Measurements from ENCODE around the gene CAPN13.

CAPN13 gene

DNA sequence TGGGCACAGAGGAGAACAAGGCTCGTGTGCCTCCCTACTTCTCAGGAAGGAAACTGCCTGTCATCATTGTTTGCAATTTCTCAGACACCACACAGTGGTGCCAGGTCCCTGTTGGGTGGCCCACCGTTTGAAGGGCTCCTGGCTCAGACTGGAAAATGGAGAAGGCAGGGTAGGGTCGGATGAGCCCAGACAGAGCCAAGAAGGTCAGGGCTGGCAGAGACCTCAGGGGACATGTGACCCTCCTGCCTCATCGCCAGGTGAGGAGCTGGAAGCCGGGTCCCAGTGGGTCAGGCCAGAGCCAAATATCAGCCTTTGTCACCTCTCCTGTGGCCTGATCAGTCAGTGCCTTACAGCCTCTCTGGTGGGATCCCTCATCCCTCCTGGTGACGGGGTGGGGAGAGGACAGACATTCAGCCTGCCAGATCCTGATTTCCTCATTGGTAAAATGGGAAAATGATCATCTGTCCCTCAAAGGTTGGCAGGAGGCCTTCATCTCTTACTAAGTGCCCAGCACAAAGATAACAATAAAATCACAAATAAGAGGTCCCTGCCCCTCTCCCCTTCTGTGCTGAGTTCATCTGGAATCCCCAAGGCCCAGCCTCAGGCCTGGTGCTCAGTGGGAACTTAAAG lies 117.6 kb downstream of the CAPN13 start:
- TF ChIP-seq, protein P1, sequence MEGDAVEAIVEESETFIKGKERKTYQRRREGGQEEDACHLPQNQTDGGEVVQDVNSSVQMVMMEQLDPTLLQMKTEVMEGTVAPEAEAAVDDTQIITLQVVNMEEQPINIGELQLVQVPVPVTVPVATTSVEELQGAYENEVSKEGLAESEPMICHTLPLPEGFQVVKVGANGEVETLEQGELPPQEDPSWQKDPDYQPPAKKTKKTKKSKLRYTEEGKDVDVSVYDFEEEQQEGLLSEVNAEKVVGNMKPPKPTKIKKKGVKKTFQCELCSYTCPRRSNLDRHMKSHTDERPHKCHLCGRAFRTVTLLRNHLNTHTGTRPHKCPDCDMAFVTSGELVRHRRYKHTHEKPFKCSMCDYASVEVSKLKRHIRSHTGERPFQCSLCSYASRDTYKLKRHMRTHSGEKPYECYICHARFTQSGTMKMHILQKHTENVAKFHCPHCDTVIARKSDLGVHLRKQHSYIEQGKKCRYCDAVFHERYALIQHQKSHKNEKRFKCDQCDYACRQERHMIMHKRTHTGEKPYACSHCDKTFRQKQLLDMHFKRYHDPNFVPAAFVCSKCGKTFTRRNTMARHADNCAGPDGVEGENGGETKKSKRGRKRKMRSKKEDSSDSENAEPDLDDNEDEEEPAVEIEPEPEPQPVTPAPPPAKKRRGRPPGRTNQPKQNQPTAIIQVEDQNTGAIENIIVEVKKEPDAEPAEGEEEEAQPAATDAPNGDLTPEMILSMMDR (IDR thresholded peaks at IDR 0.05; ENCODE audit: low read depth, low read length) = no peak
- TF ChIP-seq, protein P2, sequence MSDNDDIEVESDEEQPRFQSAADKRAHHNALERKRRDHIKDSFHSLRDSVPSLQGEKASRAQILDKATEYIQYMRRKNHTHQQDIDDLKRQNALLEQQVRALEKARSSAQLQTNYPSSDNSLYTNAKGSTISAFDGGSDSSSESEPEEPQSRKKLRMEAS (IDR thresholded peaks at IDR 0.05; ENCODE audit: low read depth, low read length) = no peak
- TF ChIP-seq POLR2A (IDR thresholded peaks at IDR 0.05; ENCODE audit: extremely low read depth, insufficient read length) (no peak), MYC (IDR thresholded peaks at IDR 0.05; ENCODE audit: low read depth, low read length) (no peak)
- H3K4me3 ChIP-seq (ENCODE audit: low read depth, low read length) = no peak overlapping the region
- DNase-seq (ENCODE audit: low read depth) = no peak

DNA sequence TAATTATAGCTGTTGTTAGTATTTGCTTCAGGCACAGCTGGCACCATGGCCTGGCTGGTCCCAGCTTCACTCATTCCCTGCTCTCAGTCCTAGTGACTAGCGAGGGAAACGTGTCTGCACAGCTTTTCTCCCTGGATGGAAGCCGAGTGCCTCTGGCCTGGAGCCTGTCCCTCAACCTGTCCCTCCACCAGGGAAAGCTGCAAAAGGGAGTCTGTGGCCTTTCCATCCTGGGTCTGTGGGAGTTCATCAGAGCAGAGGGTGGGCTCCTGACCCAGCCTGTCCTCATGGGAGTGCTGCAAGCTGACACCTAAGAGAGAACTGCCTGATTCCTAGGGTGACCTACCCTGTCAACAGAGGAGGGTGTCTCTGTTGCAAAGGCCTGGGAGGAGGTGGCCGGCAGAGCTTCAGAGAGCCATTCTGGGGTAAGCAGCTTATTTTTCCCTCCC lies 118.3 kb downstream of the CAPN13 start:
- no peak overlapping the region for H3K4me3 ChIP-seq (ENCODE audit: low read depth, low read length)
- DNase-seq (ENCODE audit: low read depth) = no peak
- TF ChIP-seq, protein P1 (IDR thresholded peaks at IDR 0.05; ENCODE audit: low read depth, low read length) = no peak
- no peak for TF ChIP-seq POLR2A (IDR thresholded peaks at IDR 0.05; ENCODE audit: extremely low read depth, insufficient read length)
- TF ChIP-seq, protein P2 (IDR thresholded peaks at IDR 0.05; ENCODE audit: low read depth, low read length) = no peak
- no peak for TF ChIP-seq MYC (IDR thresholded peaks at IDR 0.05; ENCODE audit: low read depth, low read length)

DNA sequence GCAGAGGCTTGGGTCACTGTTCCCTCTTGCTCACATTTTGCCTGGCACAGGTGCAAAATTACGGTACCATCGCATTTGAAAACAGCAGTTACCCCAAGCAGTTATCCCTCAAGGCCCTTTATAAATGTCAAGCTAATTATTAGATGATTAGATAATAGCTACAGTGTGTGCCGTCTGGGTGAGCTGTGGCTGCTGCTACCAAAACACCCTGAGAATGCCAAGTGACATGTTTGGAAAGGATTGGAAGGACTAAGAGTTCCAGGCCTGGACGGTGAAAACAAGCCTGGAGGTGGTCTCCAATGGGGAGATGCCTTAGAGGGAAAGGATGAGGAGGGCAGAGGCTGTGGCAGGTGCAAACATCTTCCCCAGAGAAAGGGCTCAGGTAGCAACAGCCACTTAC lies 120.6 kb downstream of the CAPN13 start:
- DNase-seq (ENCODE audit: low read depth) = no peak
- no peak overlapping the region for H3K4me3 ChIP-seq (ENCODE audit: low read depth, low read length)
- TF ChIP-seq, protein P1 (IDR thresholded peaks at IDR 0.05; ENCODE audit: low read depth, low read length) = no peak
- TF ChIP-seq, protein P2 (IDR thresholded peaks at IDR 0.05; ENCODE audit: low read depth, low read length) = no peak
- TF ChIP-seq MYC (IDR thresholded peaks at IDR 0.05; ENCODE audit: low read depth, low read length) (no peak), POLR2A (IDR thresholded peaks at IDR 0.05; ENCODE audit: extremely low read depth, insufficient read length) (no peak)

DNA sequence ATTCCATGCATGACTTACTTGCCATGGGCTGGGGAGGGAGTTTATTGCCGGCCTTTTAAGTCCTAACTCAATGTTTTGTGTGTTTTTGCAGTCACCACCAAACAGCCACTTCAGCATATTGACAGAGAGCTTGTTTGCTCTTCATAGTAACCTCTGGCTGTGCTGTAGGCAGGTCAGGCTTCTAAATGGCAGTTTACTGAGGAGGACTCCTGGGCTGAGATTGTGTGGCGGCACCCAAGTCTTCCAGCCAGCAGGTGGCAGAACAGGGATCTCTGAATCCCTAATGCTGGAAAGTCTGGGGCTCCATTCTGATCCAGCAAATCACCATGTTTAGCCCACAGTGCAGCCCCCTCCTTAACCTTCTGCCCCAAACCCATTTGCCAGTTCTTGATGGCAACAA lies 121.2 kb downstream of the CAPN13 start:
- peak; percentile 20 for DNase-seq (ENCODE audit: low read depth)
- H3K4me3 ChIP-seq (ENCODE audit: low read depth, low read length) = no peak overlapping the region
- TF ChIP-seq, protein P1 (IDR thresholded peaks at IDR 0.05; ENCODE audit: low read depth, low read length) = peak; percentile 31
- no peak for TF ChIP-seq POLR2A (IDR thresholded peaks at IDR 0.05; ENCODE audit: extremely low read depth, insufficient read length)
- TF ChIP-seq, protein P2 (IDR thresholded peaks at IDR 0.05; ENCODE audit: low read depth, low read length) = no peak

DNA sequence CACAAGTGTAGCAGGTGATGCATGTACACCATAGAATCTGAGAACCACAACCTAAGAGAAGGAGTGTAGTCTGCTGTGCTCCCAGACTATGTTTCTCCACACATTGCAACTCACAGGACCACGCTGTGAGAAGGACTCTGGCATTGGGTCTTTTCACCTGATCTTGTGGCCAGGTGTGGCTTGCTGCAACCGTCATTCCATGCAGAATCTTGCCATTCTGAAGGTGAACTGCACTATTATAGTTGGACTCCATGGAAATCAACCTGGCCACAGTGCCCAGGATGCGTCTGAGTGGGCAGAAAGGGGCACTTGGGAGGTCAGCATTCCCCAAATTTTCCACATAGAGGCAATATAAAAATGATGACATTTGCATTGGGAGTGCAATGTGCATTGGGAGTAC lies 122.2 kb downstream of the CAPN13 start:
- DNase-seq (ENCODE audit: low read depth) = no peak
- TF ChIP-seq POLR2A (IDR thresholded peaks at IDR 0.05; ENCODE audit: extremely low read depth, insufficient read length) = no peak
- TF ChIP-seq, protein P2 (IDR thresholded peaks at IDR 0.05; ENCODE audit: low read depth, low read length) = no peak
- H3K4me3 ChIP-seq (ENCODE audit: low read depth, low read length) = no peak overlapping the region

DNA sequence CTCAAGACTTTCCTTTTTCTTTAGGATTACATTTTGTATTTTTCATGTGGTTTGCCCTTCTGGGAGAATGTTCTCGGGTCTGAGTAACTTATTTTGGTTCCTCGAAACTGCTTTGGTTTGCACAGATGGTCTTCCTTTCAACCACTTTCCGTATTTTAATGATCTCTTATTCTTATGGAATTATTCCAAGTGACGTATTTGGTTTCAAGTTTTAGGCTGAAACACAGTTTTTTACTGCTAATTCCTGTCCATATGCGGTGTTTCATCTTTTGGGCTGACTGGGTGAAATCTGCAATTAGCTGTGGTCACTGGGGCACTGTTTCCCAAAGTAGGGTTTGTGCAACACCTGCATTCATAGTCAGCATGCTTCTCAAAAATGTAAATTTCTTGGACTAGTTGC lies 122.7 kb downstream of the CAPN13 start:
- DNase-seq (ENCODE audit: low read depth) = no peak
- no peak overlapping the region for H3K4me3 ChIP-seq (ENCODE audit: low read depth, low read length)
- TF ChIP-seq MYC (IDR thresholded peaks at IDR 0.05; ENCODE audit: low read depth, low read length) = no peak

DNA sequence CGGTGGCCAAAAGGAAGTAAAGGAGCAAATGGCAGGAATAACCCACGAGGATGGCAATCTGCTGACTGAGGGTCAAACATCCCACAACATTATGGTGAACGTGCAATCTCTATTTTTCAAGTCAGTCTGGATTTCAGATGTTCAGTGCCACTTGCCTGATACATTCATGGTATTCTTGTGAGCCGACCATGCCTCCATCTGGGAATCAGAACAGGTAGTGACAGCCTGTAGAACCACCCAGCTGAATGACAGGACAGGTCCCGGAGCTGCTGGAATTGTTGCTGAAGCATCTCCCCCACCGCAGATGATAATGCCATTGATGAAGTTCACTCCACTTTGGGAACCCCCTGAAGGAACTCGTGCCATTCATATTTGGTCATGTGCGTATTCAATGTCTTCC lies 123.2 kb downstream of the CAPN13 start:
- TF ChIP-seq, protein P2 (IDR thresholded peaks at IDR 0.05; ENCODE audit: low read depth, low read length) = no peak
- TF ChIP-seq MYC (IDR thresholded peaks at IDR 0.05; ENCODE audit: low read depth, low read length) (no peak), POLR2A (IDR thresholded peaks at IDR 0.05; ENCODE audit: extremely low read depth, insufficient read length) (no peak)
- TF ChIP-seq, protein P1 (IDR thresholded peaks at IDR 0.05; ENCODE audit: low read depth, low read length) = no peak
- DNase-seq (ENCODE audit: low read depth) = no peak
- no peak overlapping the region for H3K4me3 ChIP-seq (ENCODE audit: low read depth, low read length)
